ENCODE results near the gene DNA2.

Gene DNA2

DNA sequence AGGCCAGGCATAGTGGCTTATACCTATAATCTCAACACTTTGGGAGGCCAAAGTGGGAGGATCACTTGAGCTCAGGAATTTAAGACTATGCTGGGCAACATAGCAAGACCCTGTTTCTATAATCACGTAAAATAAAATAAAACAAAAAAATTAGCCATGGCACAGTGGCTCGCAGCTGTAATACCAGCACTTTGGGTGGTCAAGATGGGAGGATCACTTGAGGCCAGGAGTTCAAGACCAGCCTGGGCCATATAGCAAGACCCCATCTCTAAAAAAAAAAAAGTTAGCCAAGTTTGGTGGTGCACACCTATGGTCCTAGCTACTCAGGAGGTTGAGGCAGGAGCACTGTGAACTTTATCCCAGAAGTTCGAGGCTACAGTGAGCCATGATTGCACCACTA, 30.9 kb downstream of the DNA2 start:
- no peak for FAIRE-seq

DNA sequence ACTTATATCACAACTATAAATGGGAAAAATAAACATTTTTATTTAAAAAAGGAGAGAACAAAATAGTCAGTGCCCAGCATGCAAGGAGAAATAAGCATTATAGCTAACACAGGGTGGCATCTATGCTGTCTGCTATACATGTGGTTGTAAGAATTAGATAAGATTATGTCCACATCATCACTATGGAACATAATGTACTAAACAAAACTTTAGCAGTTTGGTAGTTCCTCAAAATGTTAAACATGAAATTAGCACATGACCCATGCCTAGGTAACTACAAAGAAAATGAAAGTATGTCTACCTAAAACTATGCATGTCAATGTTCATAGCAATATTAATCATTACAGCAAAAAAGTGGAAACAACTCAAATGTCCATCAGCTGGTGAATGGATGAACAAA, 36.0 kb downstream of the DNA2 start:
- no peak for FAIRE-seq

DNA sequence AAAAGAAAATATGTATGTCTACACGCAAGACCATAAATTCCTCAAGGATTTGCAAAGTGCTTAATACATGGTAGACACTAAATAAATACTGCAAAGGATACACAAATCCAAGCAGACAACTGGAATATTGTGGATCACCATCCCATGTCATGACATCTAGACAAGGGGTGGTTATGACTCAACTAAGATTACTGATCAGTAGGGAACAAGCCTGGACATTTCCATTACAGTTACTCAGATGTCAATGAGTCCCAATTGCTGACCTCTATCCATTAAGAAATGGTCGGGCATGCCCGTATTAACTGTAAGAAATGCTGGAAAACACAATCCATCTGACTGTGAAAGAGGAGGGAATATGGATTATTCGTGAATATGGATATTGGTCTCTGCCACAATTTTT, 37.1 kb downstream of the DNA2 start:
- FAIRE-seq = no peak

DNA sequence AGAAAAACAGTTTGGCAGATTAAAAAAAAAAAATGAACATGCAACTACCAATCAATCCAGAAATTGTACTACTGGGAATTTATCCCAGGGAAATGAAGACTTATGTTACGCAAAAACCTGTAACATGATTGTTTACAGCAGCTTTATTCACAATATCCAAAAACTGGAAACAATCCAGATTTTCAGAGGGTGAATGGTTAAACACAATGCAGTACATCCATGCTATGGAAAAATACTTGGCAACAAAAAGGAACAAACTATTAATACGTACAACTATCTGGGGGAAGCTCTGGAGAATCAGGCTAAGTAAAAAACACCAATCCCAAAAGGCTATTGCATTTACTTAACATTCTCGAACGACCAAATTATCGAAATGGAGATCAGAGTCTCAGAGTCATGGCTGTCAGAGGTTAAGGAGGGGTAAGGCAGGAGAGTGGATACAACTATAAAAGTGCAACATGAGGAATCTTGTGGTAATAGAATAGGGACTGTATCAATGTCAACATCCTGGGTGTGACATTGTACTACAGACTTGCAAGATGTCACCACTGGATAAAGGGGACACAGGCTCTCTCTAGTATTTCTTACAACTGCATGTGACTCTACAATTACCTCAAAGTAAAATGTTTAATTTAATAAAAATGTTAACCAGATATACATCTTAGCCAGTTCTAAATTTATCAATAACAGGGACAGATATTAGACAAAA, 43.2 kb downstream of the DNA2 start:
- FAIRE-seq = no peak

DNA sequence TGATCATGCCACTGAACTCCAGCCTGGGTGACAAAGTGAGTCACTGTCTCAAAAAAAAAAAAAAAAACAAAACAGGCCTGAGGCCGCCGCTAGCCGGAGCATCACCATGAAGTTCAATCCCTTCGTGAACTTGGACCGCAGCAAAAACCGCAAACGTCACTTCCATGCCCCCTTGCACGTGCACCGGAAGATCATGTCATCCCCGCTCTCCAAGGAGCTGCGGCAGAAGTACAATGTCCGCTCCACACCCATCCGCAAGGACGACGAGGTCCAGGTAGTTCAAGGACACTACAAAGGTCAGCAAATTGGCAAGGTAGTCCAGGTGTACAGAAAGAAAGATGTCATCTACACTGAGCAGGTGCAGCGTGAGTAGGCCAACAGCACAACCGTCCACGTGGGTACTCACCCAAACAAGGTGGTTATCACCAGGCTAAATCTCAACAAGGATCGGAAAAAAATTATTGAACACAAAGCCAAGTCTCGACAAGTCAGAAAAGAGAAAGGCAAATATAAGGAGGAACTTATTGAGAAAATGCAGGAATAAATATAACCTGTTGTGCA, 47.2 kb downstream of the DNA2 start:
- FAIRE-seq = no peak

DNA sequence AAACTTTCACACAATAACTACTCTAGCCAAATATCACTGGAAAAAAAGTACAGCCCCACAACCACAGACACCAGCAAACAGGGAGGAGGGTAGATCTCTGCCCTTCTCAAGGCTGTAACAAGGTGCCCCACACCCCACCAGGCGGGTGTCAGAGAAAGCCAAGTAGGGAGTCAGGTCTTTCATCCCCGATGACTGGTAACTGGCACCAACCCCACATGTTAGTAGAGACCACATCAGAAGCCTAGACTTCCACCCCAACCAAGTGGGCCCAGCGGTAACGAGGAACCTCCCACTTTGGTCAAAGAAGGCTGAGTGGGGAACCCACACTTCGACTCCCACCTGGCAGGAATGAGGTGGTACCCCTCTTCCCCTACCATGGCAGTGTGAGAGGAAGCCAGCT, 48.3 kb downstream of the DNA2 start:
- no peak for FAIRE-seq

DNA sequence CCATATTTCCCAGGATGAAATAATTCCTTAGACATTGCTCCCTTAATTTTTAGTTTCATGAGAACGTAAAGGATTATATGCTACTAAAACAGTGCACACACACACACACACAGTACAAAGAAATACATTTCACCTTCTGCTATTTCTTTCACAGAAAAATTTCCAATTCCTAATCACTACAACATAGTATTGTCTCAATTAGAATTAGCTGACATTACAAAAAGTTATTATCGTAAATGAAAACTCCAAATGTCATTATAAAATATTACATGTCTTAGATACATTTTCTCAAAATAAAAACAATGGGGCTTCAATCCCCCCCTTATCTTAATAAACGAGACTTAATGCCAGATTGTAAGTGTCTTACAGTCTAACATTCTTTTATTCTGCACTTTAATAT, 52.4 kb downstream of the DNA2 start:
- no peak for FAIRE-seq

DNA sequence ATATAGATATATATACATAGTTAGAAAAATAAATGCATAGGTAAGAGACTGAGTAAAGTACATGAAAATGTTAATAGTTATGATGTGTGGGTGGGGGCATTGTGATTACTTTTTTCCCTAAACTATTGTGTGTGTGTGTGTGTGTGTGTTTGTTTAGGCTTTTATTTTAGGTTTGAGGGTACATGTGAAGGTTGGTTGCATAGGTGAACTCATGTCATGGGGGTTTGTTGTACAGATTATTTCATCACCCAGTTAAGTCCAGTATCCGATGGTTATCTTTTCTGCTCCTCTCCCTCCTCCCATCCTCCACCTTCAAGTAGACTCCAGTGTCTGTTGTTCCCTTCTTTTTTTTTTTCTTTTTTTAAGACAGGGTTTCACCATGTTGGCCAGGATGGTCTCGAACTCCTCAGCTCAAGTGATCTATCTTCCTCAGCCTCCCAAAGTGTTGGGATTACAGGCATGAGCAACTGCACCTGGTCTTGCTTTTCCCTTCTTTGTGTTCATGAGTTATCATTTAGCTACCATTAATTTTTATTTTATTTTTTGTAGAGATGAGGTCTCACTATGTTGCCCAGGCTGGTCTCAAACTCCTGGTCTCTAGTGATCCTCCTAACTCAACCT, 62.8 kb downstream of the DNA2 start:
- no peak for FAIRE-seq

DNA sequence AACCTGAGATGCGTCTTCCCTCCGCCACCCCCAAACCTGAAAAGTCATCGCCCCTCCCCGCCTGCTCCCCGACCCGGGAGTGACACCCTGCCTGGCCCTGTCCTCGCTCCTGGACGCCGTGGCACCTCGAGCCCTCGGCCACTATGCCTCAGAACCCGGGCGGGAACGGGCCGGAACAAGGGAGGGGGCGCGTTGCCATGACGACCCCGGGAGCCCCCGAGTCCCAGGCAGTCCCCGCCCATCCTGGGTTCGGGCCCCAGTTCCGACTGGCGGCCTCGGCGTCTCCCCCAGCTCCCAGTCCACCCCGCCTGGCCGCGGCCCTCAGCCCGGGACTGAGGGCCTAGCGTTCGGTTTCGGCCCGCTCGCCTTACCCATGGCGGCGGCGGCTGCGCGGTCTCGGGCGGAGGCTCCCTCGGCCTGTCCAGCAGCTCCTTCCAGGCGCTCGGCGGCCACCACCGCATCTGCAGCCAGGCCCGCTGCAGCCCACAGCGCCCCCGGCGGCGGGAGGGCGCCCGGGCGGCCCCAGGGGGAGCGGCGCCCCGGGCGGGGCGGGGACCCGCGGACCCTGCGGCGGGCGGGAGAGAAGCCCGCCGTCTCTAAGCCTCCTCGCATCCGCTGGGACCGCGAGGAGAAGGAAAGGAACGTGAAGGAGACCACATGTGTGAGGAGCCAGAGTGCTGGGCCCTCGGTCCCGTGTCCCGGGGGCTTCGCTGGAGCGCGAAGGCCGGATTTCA, 64.8 kb downstream of the DNA2 start, which contains the start of gene RUFY2:
RUFY2 (minus strand) TSS at position 463 of the 734 bp plus-strand sequence; CDS start at position 375, 88 bp downstream.
- FAIRE-seq = no peak

DNA sequence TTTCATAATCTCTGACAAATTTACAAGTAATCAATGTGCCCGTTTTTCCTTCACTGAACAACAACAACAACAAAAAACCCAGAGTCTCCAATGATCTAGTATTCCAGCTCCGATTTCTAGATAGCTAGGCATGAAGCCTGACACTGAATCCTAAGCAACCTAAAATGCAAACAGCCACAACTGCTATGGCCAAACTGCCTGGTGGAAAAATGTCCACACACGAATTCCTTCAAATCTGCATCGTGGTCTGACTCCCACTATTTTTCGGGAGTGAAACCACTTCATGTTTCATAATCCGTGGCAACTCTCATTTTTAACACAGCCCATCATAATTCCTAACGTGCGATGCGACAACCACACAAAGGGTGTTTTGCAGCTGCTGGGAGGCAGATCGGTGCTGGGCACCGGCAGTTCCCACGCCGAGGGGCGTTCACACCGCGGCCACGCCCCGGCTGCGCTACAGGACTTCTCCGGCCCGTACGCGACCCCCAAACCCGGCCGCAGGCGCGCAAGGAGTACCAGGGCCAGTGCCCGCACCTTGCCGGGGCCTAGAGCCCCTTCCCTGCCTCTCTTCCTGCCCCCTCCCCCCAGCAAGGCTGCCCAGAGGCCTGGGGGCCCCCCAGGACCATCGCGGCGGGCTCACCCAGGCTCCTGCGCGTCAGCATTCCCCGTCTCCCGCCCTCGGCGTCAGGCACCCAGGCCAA, 65.5 kb downstream of the DNA2 start:
- FAIRE-seq = no peak

DNA sequence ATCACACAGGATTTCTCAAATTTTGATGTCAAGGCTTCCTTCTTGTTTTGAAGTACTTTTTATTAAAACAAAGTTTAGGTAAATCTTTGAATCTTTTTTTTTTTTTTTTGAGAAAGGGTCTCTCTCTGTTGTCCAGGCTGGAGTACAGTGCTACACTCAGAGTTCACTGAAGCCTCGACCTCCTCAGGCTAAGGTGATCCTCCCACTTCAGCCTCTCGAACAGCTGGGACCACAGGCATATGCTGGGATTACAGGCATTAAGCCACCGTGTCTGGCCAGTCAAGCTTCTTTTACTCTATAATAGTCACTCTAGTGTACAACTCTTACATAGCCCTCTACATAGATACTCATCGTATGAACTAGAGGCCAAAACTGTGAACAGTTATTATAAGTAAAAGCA, 68.1 kb downstream of the DNA2 start:
- no peak for FAIRE-seq

DNA sequence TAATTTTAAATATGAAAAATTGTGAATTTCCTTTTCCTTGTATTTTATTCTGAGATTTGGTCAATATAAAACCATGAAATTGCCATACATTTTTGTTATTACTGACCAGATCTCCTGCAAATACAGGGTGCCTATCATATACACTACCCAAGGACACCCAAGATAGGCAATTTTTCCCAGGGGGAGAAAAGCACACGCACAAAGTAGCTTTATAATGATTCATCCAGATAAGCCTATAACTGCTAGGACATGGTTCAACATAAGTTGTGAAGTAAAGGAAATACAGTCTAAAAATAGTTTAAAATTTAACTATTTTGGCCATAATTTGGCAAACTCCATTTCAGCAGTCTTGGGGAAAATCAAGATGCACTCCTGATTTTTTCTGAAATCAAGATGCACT, 69.5 kb downstream of the DNA2 start:
- FAIRE-seq = no peak

DNA sequence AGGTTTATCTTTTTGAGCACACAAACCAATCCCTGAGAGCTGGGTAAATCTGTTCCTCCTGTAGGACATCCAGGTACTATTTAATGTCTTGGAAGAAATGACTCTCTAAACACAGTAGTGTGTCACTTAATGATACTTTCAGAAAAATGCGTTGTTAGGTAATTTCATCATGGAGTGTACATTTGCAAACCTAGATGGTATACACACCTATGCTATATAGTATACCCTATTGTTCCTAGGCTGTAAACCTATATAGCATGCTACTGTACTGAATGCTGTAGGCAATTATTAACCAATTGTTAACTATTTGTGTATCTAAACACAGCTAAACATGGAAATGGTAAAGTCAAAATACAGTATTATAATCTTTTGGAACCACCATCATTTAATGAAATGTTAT, 74.8 kb downstream of the DNA2 start:
- FAIRE-seq = no peak

DNA sequence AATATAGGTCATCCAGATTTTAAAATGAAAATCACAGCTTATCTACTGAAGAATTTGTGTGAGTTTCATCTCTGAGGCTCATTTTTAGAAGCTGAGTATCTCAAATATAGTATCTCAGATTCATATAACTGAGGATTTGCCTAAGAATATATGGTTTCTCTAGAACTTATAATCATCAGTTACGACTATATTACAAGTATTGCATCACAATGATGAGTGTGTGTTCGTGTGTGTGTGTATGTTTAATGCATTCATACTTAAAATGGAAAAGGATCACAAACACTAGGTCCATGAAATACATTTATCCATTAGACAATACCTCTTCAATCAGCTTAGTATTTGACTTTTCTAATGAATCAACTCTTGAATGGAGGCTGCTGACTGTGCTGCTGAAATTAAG, 86.0 kb downstream of the DNA2 start:
- FAIRE-seq = peak; percentile 10

DNA sequence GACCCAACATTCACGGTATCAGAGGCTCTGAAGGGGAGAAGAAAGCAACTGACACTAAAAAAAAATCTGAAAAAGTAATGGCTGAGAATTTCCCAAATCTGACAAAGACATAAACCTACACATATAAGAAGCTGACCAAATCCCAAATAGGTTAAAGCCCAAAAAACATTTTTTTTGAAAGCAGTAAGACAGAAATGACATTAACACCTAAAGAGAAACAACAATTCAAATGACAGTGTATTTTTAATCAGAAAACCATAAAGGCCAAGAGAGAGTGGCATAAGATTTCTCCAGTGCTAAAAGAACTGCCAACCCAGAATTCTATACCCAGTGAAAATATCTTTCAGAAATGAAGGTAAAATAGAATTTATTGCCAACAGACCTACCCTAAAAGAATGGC, 100.2 kb downstream of the DNA2 start:
- FAIRE-seq = no peak

DNA sequence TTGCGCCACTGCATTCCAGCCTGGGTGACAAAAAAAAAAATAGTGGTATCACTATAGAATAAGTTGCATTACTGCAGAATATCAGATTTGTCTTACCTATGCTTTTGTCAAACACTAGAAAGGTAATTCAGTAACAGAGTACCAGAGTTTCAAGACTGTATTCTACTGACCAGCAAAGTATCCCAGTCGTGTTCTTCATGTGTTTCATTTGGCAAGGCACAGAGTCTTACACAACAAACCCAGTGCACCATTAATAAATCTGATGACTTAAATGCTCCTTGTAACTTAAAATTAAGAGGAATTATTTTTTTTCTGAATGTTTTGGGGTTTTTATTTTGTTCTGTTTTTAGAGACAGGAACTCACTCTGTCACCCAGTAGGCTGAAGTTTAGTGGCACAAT, 104.7 kb downstream of the DNA2 start:
- no peak for FAIRE-seq

DNA sequence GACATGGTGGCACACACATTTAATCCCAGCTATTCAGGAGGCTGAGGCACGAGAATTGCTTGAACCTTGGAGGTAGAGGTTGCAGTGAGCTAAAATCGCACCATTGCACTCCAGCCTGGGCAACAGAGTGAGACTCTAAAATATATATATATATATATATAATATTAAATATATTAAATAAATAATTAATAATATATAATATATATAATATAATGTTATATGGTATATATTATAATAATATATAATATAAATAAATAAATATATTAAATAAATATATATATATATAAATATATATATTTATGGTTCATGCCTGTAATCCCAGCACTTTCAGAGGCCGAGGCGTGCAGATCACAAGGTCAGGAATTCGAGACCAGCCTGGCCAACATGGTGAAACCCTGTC, 105.2 kb downstream of the DNA2 start:
- peak; percentile 92 for FAIRE-seq

DNA sequence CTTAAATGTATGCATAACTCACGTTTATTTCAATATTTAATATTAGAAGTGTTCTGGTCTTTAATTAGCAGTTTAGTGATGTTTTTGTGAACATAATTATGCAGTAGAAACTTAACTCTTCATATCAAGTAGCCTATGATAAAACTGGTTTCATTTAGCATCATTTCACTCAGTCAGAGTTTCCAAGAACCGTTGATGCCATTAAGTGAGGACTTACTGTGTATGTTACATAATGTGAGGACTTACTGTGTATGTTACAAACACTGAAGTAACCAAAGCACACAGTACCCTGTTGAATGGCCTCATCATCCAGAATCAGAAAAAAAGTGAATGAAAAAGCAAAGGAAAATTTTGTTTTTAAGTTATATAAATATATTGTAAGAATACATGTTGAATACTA, 106.2 kb downstream of the DNA2 start:
- no peak for FAIRE-seq

DNA sequence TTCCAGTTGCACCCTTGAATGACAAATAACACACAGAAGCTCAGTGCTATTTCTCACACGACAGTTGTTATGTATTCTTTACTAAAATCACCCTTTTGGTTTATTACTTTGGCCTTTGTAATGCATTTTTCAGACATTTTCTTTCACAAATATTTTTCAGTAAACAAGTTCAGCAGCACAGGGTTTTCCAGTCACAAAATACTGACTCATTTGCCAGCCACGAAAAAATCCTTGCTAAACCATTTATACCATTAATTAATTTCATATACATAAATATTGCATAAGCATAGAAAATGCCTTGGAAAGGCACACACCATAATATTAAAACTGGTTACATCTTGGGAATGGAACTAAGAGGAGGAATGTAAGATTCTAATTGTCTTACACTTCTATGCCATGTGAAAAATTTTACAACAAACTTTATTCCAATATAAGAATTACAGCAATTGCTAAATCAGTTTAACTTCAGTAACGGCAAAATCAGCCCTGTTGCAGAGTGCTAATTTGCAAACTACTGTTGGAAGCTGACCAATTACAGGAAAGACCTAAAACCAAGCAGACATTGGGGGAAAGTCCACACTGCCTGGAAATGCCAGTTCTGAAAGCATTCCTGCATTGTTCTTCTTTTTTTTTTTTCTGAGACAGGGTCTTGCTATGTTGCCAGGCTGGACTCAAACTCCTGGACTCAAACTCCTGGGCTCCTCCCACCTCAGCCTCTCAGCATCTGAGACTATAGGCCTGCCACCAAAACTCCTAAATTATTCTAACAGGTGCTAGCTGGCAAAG, 107.5 kb downstream of the DNA2 start:
- no peak for FAIRE-seq
